HL-60/S4 (cell line): ENCODE data around the gene SP110.
"Not testable (repeated sequence)": the region's sequence is repeated elsewhere in the genome, so short reads cannot be mapped to it uniquely, and the experiment has no call there.

Experiments
- in situ Hi-C: fragments of 300-500 bp; cut with MboI; formaldehyde crosslinking; loops from 2 replicates; pipeline ENCODE4 v1.14.3; 2022; ENCODE audit warnings: low sequenced_read_pairs

SP110 gene

DNA sequence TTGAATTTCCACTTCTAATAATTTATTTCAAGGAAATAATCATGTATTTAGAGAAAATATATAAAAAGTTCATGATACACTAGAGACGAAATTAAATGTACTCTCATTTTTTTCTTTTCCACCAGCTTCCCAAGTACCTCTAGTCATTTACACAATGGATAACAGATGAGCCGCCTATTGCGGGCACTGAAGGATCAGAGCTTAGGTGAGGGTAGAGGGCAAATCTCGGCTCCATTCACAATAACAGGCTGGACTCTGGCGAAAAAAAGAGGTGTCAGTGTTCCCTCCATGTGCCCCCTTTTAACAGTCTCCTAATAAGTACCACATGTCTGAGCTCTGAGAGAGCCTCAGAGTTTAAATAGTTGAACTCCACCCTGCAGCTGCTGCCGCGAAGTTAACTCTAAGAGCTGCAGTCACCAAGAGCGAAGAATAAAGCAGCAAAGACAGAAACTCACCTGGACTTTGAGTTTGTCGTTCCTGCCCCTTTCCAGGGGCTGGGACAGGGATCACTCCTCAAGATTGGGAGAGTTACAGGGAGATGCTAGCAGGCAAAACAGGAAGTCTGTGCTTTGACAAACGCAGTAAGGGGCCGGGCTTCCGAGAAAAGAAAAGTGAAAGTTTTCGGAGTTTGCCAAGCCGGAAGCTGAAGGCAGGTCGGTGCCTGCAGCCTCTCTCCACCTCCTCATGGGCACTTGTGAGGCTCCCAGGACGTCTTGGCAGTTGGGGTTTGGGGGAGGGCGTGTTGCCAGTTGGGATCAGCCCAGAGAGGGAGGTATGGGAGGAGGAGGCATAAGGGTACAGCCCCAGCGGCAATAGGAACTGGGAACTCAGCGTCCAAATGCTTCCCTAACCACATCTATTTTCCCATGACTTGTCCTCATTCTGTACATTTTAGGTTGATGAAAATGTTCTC lies at the start of gene SP110:
TSS of gene SP110 (minus strand) at position 566 of the 913 bp plus-strand sequence. CDS start 3,057 bp downstream, outside the sequence.
- in situ Hi-C loops: no loop called here

DNA sequence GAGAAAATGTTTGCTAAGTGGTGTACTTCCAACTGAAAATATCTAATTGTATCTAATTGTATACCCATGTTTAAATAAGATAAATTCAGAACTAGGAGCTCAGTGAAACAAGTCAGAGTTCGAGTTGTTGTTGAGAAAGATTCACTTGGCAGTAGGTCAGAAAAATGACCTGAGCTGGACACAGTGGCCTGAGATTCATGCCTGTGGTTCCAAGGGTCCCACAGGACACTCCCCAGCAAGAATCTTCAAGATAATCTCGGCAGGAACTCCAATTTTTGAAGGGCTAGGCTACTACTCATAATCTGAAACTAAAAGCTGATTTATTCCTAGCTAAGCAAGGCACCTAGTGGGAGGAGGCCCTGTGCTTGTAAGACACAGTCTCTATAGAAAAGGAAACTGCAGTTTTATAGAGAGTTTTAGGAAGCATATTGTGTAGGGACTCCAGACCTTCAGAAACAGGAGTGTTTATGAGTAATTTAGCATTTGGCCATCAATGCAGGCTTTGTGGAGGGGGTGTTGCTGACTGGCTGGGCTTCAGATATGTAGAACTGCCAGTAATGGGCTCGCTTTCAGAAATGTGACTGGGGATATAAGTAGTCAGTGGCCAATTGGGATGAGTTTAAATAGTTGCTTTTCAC lies 48.9 kb upstream of the SP110 start:
- in situ Hi-C loops: no loop called here

DNA sequence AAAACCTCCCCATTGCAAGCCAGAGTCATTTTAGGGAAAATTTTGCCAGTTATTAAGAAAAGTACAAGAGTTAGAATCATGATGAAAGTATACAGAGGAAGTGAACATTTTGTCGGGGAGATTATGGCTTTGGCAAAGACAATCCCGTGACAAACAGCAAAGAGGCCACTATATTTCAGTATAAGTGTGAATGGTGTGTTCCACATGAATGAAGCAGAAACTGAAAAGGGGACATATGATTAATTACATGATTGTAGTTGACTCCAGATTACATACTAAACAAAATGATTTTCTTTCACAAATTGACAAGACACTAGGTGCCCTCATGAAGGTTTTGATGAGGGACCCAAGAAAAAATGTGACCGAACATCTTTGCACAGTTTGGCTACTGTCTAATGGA lies 47.8 kb upstream of the SP110 start:
- in situ Hi-C loops: no loop called here

- in situ Hi-C loops: no loop called here
Measured at GRCh38 chr2:230267059-230267458, 47.3 kb upstream of the SP110 start.

DNA sequence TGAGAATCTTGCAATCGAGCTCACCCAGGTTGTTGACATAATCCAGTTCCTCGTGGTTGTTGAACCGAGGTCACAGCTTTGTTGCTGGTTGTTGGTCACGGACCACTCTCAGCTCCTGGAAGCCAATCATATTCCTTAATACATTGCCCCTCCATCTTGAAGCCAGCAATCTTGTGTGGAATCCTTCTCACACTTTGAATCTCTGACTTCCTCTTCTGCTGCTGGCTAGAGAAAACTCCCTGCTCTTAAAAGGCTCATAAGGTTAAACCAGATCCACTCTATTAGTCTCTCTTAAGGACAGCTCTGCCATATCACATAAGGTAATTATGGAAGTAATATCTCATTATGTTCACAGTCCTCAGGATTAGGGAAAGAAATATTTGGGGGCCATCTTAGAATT lies 46.9 kb upstream of the SP110 start:
- in situ Hi-C loops: no loop called here

GRCh38 chr2:230264945-230265344 lies 45.2 kb upstream of the SP110 start:
- in situ Hi-C loops: not testable (repeated sequence)

GRCh38 chr2:230262246-230262645 lies 42.5 kb upstream of the SP110 start:
- in situ Hi-C loops: no loop called here

DNA sequence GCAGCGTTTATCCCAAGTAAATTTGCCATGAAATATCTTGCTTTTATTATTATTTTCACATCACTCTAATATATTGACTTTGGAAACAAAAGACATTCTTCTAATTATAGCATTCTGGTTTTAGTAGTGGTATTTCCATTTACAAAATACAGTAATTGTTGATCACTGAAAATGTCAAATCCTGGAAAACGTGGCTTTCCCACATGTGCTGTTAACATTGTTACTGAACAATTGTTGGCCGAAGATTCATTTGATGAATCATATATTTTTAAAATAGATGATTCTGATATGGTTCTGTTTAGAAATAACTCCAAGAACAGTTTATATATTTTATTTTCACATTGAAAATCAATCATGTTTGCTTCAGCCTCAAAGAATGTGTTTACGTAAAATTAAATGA lies 38.7 kb upstream of the SP110 start:
- in situ Hi-C loops: no loop called here

DNA sequence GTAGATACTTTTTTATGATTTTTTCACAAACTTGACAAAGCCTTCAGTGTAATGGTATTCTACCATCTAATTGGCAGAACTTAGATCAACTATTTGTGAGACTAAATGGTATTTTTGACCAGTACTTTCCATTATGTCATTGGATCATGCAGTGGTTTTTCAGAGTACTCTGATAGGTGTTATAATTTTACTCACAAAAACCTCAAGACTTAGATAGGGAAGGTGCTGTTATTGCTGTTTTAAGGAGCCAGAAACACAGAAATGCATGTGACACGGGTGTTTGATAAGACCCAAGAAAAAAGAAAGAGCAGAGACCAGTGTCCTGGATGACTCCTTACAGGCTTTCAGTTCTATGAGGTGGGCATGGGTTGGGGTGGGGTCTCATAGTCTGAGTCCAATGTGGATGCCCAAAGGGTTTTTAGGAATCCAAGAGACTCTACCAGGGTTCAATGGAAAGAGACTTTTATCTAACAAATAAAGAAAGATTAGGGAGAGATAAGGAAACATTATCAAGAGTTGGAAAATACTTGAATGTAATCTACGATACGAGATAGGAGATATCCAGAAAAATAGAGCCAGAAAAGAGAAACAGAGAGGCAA lies 37.0 kb upstream of the SP110 start:
- in situ Hi-C loops: no loop called here

DNA sequence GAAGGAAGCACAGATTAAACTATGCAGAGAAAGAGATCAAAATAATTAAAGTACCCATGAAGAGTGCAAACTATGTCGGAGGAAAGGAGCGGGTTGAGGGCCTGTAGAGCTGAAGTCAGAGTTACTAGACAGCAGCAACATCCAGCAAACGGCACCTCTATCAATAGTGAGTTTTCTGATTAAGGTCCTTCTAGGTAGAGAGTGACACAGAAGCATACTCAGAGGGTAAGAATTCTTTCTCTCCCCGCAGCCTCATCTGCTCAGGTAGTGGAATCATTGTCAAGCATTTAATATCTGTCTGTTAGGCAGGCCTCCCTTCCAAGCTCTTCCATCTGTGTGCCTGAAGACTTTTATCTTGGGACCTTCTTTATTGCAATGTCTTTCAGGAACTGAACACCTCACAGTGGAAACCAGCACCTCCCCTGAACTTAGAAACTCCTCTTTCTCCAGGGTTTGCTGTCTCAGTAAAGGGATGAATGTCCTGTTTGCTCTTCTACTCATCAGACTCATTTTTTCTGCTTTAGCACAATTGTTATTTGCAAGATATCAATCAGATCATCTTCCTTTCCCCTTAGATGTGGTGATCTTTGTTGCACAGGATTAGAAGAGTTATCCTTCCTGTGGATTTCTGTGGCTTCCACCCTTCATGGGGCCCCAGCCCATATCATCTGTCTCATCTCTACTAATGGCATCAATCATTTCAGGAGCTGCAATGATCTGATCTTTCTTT lies 34.5 kb upstream of the SP110 start:
- in situ Hi-C loops: no loop called here

- in situ Hi-C loops: no loop called here
Measured at GRCh38 chr2:230250231-230250630, 30.4 kb upstream of the SP110 start.

DNA sequence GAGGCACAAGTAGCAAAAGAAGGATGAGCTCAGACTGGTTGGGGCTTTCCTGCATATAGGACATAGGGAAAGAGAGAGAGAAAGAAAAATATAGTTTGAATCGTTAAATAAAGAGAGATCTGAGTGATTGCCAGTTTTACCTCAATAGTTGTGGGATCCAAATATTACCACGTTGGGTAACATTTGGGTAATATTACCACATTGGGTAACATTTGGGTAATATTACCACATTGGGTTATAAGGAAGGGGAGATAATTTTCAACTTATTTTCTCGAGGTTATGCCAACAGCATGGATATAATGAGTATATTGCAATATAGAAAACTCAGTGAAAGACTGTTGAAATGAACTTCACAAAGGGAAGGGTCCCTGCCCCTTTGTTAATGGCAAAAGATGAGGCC lies 26.4 kb upstream of the SP110 start:
- in situ Hi-C loops: no loop called here

DNA sequence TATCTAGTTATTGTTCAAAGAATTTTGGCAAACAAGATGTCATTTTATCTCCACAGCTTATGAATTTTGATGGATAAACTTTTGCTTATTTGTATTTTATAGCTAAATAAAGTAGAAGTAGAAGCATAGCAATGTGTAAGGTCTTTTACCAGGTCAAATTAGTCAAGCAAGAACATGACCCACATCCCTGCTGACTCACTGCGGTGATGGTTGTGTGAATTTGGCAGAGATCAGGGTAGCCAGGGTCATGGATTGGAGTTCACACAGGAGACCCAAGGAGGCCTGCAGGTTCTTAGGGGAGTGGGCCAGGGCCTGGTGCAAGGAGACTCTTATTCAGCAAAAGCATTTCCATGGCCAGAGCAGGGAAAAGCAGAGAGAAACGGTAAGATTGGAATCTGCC lies 24.4 kb upstream of the SP110 start:
- in situ Hi-C loops: no loop called here

GRCh38 chr2:230234845-230235244 lies 15.1 kb upstream of the SP110 start:
- in situ Hi-C loops: no loop called here

DNA sequence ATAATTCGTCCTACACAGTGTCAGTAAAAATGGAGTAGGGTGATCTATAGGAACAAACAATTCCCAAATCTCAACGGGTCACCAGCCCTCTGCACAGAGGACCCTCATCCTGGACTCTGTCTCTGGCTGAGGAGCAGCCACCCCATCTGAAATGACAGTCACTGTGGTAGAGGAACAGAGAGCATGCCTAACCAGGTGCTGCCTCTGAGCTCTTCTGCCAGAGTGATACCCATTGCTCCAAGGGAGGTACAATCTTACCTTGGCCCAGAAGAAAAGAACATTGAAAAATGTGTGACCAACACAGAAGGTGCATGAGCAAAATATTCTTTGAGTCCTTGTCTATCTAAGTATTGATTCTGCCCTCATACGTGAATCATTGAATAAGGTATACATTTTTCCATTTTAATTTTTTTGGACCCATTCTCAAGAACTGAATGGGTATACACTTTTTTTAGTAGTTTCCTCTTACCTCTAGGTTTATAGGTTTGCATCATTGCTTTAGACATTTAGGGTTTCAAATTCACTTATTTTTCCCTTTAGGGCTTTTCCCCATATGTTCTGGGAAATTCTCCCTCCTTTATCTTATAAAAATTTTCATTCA lies 14.4 kb upstream of the SP110 start:
- in situ Hi-C loops: no loop called here

DNA sequence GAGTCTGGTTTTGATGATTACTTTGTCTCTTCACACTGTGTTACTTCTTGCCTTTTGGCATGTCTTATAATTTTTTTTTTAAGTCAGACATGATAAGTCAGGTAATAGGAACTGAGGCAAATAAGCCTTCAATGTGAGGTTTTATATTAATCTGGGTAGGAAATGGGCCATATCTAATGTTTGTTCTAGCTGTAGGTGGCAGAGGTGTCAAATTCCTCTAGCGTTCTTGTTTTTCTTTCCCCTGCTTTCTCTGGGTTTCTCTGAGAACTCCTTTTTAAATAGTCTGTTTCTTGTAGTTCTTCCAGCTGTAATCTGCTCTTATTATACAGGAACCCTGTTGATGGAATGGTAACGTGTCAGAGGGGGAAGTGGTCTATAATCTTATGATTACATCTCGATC lies 11.5 kb upstream of the SP110 start:
- in situ Hi-C loops: no loop called here

GRCh38 chr2:230230496-230231200 lies 10.9 kb upstream of the SP110 start:
- in situ Hi-C loops: no loop called here

- in situ Hi-C loops: no loop called here
Measured at GRCh38 chr2:230230087-230230486, 10.3 kb upstream of the SP110 start.

DNA sequence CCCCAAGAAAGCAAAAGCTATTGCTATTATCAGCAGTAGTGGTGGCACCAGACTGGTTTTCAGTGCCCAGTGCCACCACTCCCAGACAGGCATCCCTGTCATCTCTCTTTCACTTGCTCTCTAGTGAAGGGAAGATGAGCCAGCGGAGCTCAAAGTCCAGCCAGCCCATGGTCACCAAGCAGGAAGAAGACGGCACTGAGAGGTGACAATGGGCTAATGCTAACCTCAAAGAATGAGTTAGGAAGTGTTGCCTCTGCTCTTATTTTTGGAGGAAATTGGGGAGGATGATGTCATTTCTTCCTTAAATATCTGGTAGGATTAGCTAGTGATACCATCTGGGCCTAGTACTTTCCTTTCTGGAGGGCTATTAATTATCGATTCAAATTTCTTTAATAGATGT lies 7.4 kb upstream of the SP110 start:
- in situ Hi-C loops: no loop called here

GRCh38 chr2:230226051-230226551 lies 6.3 kb upstream of the SP110 start:
- in situ Hi-C loops: no loop called here
